HG02885 (cell line): ENCODE data around the gene PPM1M.

Experiments used
- ATAC-seq: cut with Tn5 transposase; IDR thresholded peaks from one replicate; pipeline ENCODE4 v1.9.1; 2021; ENCODE audit warnings: mild to moderate bottlenecking; ENCODE audit not compliant: unreplicated experiment, poor library complexity

The PPM1M gene

DNA sequence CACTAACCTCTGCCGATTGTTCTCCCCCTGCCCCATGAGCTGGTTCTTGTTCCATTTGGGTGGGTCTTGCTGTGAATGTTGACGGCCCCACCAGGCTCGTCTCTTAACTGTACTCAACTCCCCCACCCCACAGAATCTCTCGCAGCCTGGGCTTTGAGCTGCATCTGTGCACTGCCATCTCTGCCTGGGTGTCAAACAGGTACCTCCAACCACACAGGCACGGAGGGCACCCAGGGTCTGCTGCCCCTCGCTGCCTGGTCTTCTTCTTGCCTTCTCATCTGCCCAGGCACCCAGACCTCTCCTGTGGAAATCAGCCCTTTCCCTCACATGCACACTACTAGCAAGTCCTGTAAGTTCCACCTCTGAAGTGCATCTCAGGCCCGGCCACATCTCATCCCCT, 30.2 kb upstream of the PPM1M start:
- no peak for ATAC-seq

DNA sequence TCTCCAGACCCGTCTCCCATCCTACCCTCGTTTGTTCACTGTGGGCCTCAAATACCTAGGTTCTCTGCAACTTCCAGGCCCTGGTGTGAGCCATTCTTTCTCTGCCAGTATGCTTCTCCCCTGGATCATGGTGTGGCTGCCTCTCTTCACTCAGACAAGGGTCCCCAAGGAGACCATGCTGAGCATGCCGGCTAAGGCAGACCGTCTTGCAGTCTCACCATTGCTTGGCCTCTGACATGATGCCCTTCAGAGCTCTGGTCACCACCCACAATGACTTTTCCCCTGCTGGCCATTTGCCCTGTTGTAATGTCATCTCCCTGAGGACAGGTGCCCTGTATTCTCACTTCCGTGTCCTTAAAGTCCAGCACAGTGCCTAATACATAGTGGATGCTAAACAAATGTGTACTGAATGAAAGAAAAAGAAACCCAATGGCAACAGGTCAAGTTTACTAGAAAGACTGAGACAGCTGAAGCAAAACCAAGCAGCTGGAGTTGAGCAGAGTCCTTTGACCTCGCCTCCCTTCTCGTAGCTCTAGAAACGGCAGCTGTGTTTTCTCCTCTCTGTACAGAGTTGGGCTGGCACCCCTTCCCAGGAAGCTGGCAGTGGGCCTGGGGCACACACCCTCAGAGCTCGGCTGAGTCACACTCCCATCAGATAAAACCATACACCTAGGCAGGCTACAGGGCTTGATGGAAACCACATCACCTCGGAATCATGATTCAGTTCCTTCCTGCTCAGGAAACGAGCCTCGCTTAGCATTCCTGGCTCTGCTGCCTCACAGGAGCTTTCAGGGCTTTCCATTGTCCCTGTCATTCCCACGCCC, 28.8 kb upstream of the PPM1M start:
- no peak for ATAC-seq

GRCh38 chr3:52217409-52217805, 28.2 kb upstream of the PPM1M start:
- no peak for ATAC-seq

DNA sequence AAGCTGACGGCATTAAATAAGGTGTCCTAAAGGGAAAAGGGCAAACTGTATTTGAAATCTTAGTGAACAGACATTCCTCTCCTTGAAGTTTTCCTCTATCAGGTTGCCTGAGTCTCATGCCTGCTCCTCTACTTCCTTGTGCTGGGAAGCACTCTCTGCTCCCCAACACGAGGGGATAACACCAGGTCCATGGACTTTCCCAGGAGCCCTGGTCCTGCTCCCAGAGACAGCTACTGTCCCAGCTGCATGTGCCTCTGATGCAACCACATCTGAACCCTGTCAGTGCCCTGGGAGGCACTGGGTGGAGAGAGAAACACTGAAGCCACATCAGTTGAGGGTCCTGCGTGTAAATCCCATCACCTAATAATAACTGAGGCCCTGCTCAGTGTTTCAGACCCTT, 27.5 kb upstream of the PPM1M start:
- no peak for ATAC-seq

- no peak for ATAC-seq
Measured at GRCh38 chr3:52218454-52218853, 27.1 kb upstream of the PPM1M start.

GRCh38 chr3:52218937-52219650, 26.5 kb upstream of the PPM1M start:
- ATAC-seq, result no peak

GRCh38 chr3:52220380-52221026, 25.1 kb upstream of the PPM1M start:
- ATAC-seq, result no peak

GRCh38 chr3:52221141-52221562, 24.4 kb upstream of the PPM1M start:
- ATAC-seq, result no peak

GRCh38 chr3:52221563-52222318, 23.8 kb upstream of the PPM1M start:
- no peak for ATAC-seq

- no peak for ATAC-seq
Measured at GRCh38 chr3:52222319-52223221, 23.0 kb upstream of the PPM1M start.

DNA sequence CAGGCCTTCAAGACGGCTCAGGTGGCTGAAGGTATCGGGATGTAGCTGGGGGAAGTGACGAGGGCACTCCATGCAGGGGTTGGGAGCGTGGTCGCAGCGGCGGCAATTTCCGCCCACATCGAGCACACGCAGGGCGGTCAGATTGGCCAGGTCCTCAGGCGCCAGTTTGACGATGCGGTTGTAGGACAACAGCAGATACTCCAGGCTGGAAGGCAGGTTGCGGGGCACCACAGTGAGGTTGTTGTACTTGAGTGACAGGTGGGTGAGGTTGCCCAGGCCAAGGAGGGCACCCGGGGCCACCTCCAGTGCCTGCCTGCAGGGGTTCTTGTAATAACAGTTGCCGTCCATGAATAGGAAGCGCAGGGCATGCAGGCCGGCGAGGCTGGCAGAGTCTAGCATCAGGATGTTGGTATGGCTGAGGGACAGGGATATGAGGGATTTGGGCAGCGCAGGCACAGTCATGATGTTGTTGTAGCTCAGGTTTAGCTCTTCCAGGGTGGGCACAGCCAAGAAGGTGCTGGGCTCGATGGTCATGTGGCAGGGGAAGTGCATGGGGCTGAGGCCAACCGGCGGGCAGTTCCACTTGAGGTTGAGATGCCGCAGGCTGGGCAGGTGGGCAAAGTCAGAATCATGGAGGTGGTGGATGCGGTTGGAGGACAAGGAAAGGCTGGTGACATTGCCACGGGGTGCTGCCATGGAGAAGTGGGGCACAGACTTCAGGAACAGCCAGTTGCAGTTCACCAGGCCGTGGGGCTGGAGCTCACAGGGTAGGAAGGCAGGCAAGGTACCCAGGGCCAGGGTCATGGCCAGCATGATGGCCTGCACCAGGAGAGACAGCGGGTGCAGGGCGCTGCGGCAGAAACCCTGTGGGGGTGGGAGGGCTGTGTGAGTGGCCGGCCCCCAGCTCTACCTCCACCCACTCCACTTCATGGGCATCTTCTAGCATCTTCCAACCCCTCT, 21.8 kb upstream of the PPM1M start:
- no peak for ATAC-seq

- ATAC-seq, result peak; percentile 82
Measured at GRCh38 chr3:52225452-52226228, 19.9 kb upstream of the PPM1M start, which contains the start of gene TLR9. Gene TLR9, minus strand, starts transcription at chr3:52225645. Its CDS starts 116 bp downstream, at chr3:52225529.

GRCh38 chr3:52226229-52226817, 19.2 kb upstream of the PPM1M start:
- peak; percentile 24 for ATAC-seq

DNA sequence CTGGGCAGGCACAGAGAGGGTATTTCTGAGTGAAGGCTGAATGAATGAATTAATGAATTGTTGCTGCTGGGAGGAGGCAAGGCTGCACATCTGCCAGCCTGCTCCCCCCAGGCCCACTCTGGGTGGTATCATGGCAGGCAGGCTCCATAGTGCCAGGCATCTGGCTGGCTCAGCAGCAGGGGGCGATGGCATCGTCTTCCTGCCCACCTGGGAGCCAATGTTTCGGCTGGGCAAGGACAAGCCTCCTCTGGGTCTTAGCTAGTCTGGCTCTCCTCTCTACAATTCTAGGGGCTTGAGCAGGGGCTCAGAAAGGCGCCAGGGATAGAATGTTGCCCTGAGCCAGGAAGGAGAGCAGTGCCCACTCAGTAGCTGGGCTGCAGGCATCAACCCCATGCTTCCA, 18.4 kb upstream of the PPM1M start:
- no peak for ATAC-seq

- ATAC-seq, result no peak
Measured at GRCh38 chr3:52227766-52228165, 17.8 kb upstream of the PPM1M start.

DNA sequence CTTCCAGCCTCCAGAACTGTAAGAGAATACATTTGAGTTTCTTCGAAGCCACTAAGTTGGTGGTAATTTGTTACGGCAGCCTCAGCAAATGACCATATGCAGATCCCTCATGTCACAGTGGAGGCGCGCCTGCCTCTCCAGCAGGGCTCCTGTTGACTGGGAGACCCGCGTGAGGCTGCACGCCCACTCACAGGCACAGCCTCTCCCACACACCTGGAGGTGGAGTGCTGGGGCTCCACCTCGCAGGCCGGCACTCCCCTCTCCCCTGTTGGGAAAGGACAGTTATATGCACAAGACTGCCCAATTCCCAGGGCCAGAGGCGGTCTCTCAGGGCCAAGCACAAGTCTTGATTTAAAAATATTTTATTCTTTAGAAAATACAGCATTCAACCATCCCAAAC, 17.3 kb upstream of the PPM1M start:
- no peak for ATAC-seq

DNA sequence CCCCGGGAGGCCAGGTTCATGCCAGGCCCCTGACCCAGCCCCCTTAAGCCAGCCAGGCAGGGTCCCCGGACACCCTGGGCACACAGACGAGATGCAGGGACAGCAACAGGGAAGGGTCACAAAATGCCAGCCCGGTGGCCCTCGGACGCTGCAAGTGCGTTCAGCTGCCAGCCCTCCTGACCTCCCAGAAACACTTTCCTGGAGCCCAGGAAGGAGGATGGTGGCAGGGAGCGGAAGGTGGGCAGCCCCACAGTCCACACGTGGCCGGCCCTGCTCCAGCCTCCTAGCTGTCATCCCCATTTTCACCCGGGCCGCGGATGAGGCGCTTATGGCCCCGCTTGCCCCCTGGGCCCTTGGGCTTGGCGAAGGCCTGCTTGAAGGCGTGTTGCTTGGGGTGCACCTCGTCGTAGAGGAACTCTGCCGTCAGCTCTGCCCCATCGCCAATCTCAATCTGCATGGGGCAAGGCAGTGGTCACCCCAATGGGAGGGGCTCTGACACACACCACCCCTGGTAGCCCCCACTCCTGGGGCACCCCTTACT, 16.7 kb upstream of the PPM1M start:
- no peak for ATAC-seq
